Measurements from ENCODE around the gene MPRIP. TPM values are rescaled to one million over a fixed set of nuclear protein-coding genes. Genes with fewer than 3 reads are reported as not detected.
A peak's percentile ranks its signal among the peaks of the same experiment; 100 is the strongest.

MPRIP gene
- total RNA-seq, 2 donors from 2014 or later = 147 to 269 TPM

DNA sequence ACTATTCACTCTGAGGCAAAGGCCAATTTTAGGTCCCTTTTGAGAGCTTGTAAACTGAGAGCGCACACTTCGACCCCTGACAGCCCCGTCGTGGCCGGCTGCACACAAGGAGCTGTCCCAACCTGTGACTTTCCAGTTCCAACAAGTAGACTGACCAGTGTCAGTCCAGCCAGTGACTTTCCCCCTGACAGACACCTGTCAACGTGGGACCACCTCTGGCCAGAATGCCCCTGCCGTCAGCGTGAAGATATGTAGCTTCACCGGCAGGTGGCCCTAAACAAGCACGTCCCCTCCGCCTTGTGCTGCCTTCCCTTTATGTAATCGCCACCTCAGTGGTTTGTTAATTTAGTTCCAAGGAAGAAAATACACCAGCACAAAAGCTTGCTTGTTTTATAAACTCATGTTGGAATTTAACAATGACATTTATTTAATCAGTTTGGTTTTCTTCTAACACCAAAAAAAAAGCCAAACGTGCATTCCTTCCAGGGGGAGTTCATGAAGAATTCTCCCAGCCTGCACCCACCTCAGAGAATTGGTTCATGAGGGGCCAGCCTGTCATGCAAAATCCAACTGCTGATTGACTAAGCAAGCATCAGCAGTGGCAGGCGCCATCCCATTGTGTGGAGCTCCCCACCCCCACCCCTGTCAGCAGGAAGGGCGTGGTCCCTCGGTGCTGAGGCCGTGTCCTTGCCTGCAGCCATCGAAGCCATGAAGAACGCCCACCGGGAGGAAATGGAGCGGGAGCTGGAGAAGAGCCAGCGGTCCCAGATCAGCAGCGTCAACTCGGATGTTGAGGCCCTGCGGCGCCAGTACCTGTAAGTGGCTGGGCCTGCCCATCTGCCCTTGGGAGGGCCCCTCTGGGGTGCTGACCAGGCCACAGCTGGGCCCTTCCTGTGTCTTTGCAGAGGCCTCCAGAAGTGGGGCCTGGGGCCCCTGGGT lies 130.0 kb downstream of the MPRIP start:
- ATAC-seq = peak; percentile 39
- intact Hi-C loops (cut with DNase I) = no loop called here
- peak in 1 of 4 donors; percentile 23 for DNase-seq

DNA sequence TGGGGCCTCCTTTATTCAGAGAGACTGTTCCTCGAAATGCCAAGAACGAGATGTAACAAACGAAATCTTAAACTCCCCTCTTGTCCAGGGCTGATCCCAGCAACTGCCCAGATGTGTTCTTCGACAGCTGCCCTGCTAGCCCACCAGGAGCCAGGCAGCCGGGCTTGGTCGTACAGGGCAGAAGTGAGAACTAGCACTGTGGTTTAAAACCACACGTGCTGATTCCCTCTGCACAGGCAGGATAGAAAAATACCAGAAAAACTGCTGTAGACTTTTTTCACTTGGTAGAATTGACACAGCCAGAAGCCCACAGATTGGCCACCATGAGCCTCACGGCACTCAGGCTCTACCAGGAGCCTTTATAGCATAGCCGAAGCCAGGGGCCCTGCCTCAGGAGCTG lies 130.7 kb downstream of the MPRIP start:
- TF ChIP-seq, protein P1, sequence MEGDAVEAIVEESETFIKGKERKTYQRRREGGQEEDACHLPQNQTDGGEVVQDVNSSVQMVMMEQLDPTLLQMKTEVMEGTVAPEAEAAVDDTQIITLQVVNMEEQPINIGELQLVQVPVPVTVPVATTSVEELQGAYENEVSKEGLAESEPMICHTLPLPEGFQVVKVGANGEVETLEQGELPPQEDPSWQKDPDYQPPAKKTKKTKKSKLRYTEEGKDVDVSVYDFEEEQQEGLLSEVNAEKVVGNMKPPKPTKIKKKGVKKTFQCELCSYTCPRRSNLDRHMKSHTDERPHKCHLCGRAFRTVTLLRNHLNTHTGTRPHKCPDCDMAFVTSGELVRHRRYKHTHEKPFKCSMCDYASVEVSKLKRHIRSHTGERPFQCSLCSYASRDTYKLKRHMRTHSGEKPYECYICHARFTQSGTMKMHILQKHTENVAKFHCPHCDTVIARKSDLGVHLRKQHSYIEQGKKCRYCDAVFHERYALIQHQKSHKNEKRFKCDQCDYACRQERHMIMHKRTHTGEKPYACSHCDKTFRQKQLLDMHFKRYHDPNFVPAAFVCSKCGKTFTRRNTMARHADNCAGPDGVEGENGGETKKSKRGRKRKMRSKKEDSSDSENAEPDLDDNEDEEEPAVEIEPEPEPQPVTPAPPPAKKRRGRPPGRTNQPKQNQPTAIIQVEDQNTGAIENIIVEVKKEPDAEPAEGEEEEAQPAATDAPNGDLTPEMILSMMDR (IDR thresholded peaks at IDR 0.05) = no peak
- TF ChIP-seq POLR2A (IDR thresholded peaks at IDR 0.05) = no peak
- no peak overlapping the region for H3K4me3 ChIP-seq
- H3K36me3 ChIP-seq (replicated peaks in 1 of 2; ENCODE audit: insufficient read depth in 1 of 2, low read depth in 2 of 2) = peaks cover 6 to 28% of the 10 kb centered on the region in 2 donors
- H3K27ac ChIP-seq = peak overlapping the region in 1 of 4 donors; percentile 41
- no peaks in the 10 kb centered on the region for H3K9me3 ChIP-seq
- 87 to 88% methylated on average over 7 to 9 of the region's 9 CpGs for WGBS, 2 donors
- no peaks in the 10 kb centered on the region for H3K27me3 ChIP-seq
- DNase-seq = no peak
- peaks cover 5% of the 10 kb centered on the region for H3K4me1 ChIP-seq
- ATAC-seq = no peak
- intact Hi-C loops (cut with DNase I) = no loop called here

More for the DNA sequence above, 130.0 kb downstream of the MPRIP start:
- Histone ChIP-seq H3K4me3 (no peak overlapping the region), H3K36me3 (replicated peaks in 1 of 2; ENCODE audit: insufficient read depth in 1 of 2, low read depth in 2 of 2) (peaks cover 8 to 30% of the 10 kb centered on the region in 2 donors), H3K27me3 (no peaks in the 10 kb centered on the region), H3K9me3 (no peaks in the 10 kb centered on the region), H3K27ac (no peak overlapping the region), H3K4me1 (peaks cover 5% of the 10 kb centered on the region)
- TF ChIP-seq POLR2A (IDR thresholded peaks at IDR 0.05) = no peak
- TF ChIP-seq, protein P1 (IDR thresholded peaks at IDR 0.05) = no peak
- WGBS, 2 donors = 80 to 87% methylated on average over 14 to 26 of the region's 26 CpGs

DNA sequence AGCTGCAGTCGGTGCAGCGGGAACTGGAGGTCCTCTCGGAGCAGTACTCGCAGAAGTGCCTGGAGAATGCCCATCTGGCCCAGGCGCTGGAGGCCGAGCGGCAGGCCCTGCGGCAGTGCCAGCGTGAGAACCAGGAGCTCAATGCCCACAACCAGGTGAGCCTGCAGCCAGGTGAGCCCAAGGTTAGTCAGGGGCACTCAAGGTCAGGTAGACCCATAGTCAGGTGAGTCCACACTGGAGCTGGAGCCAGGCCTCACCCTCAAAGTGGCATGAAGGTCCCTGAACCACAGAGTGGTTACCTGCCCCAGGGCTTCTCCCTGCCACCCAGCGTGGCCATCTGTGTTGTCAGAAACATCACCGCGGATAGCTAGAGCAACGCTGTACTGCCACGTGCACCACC lies 131.7 kb downstream of the MPRIP start:
- peaks cover 6 to 35% of the 10 kb centered on the region in 2 donors for H3K36me3 ChIP-seq (replicated peaks in 1 of 2; ENCODE audit: insufficient read depth in 1 of 2, low read depth in 2 of 2)
- DNase-seq (no peak), ATAC-seq (no peak)
- TF ChIP-seq, protein P1 (IDR thresholded peaks at IDR 0.05) = no peak
- TF ChIP-seq POLR2A (IDR thresholded peaks at IDR 0.05) = no peak
- peaks cover 5% of the 10 kb centered on the region for H3K4me1 ChIP-seq
- intact Hi-C loops (cut with DNase I) = no loop called here
- no peak overlapping the region for H3K4me3 ChIP-seq
- no peaks in the 10 kb centered on the region for H3K9me3 ChIP-seq
- H3K27me3 ChIP-seq = no peaks in the 10 kb centered on the region
- WGBS, 2 donors = 44 to 69% methylated on average over 4 to 7 of the region's 14 CpGs
- H3K27ac ChIP-seq = no peak overlapping the region

DNA sequence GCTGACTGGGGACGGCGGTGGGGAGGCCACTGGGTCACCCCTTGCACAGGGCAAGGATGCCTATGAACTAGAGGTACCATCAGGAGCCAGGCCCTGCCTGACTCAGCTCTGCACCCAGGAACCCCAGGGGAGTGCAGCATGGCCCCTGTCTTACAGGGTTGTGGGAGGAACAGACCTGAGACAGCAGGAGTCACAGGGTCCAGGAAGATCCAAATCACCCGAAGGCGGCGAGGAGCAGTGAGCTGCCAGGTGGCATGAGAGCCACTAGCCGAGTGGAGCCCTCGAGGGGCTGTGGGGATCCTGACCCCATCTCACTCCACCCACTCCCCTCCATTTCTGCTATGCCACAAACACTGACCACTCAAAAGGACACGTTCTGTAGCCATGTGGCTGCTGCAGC lies 133.1 kb downstream of the MPRIP start:
- peaks cover 5% of the 10 kb centered on the region for H3K4me1 ChIP-seq
- TF ChIP-seq, protein P1 (IDR thresholded peaks at IDR 0.05) = no peak
- no peak for TF ChIP-seq POLR2A (IDR thresholded peaks at IDR 0.05)
- no peaks in the 10 kb centered on the region for H3K27me3 ChIP-seq
- DNase-seq (no peak), ATAC-seq (no peak)
- peaks cover 9 to 39% of the 10 kb centered on the region in 2 donors for H3K36me3 ChIP-seq (replicated peaks in 1 of 2; ENCODE audit: insufficient read depth in 1 of 2, low read depth in 2 of 2)
- H3K4me3 ChIP-seq = no peak overlapping the region
- intact Hi-C loops (cut with DNase I) = no loop called here
- H3K27ac ChIP-seq = no peak overlapping the region
- 90 to 93% methylated on average over 8 of the region's 8 CpGs for WGBS, 2 donors
- H3K9me3 ChIP-seq = no peaks in the 10 kb centered on the region

All from body of pancreas (tissue), 4 donors.